ENCODE results near the gene PLPP3.

GRCh38 chr1:56509713-56510641 lies 69.4 kb downstream of the PLPP3 start:
- TF ChIP-seq, protein P1, sequence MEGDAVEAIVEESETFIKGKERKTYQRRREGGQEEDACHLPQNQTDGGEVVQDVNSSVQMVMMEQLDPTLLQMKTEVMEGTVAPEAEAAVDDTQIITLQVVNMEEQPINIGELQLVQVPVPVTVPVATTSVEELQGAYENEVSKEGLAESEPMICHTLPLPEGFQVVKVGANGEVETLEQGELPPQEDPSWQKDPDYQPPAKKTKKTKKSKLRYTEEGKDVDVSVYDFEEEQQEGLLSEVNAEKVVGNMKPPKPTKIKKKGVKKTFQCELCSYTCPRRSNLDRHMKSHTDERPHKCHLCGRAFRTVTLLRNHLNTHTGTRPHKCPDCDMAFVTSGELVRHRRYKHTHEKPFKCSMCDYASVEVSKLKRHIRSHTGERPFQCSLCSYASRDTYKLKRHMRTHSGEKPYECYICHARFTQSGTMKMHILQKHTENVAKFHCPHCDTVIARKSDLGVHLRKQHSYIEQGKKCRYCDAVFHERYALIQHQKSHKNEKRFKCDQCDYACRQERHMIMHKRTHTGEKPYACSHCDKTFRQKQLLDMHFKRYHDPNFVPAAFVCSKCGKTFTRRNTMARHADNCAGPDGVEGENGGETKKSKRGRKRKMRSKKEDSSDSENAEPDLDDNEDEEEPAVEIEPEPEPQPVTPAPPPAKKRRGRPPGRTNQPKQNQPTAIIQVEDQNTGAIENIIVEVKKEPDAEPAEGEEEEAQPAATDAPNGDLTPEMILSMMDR (conservative IDR thresholded peaks at IDR 0.05; ENCODE audit: low read depth in 2 of 2): no peak
- no peak for TF ChIP-seq EZH2 (IDR thresholded peaks at IDR 0.05; ENCODE audit: low read depth, unreplicated experiment)
- TF ChIP-seq POLR2AphosphoS5 (IDR thresholded peaks at IDR 0.05; ENCODE audit: low read depth): no peak; the same call in 1 of the 2 replicates
- TF ChIP-seq ZNF331 (CRISPR knock-in tag; IDR thresholded peaks at IDR 0.05; ENCODE audit: low read depth): no peak
- TF ChIP-seq, protein P2, sequence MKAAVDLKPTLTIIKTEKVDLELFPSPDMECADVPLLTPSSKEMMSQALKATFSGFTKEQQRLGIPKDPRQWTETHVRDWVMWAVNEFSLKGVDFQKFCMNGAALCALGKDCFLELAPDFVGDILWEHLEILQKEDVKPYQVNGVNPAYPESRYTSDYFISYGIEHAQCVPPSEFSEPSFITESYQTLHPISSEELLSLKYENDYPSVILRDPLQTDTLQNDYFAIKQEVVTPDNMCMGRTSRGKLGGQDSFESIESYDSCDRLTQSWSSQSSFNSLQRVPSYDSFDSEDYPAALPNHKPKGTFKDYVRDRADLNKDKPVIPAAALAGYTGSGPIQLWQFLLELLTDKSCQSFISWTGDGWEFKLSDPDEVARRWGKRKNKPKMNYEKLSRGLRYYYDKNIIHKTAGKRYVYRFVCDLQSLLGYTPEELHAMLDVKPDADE (IDR thresholded peaks at IDR 0.05): no peak
- no peak for TF ChIP-seq EZH2phosphoT487 (IDR thresholded peaks at IDR 0.05; ENCODE audit: unreplicated experiment)
- TF ChIP-seq, protein P3, sequence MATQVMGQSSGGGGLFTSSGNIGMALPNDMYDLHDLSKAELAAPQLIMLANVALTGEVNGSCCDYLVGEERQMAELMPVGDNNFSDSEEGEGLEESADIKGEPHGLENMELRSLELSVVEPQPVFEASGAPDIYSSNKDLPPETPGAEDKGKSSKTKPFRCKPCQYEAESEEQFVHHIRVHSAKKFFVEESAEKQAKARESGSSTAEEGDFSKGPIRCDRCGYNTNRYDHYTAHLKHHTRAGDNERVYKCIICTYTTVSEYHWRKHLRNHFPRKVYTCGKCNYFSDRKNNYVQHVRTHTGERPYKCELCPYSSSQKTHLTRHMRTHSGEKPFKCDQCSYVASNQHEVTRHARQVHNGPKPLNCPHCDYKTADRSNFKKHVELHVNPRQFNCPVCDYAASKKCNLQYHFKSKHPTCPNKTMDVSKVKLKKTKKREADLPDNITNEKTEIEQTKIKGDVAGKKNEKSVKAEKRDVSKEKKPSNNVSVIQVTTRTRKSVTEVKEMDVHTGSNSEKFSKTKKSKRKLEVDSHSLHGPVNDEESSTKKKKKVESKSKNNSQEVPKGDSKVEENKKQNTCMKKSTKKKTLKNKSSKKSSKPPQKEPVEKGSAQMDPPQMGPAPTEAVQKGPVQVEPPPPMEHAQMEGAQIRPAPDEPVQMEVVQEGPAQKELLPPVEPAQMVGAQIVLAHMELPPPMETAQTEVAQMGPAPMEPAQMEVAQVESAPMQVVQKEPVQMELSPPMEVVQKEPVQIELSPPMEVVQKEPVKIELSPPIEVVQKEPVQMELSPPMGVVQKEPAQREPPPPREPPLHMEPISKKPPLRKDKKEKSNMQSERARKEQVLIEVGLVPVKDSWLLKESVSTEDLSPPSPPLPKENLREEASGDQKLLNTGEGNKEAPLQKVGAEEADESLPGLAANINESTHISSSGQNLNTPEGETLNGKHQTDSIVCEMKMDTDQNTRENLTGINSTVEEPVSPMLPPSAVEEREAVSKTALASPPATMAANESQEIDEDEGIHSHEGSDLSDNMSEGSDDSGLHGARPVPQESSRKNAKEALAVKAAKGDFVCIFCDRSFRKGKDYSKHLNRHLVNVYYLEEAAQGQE (IDR thresholded peaks at IDR 0.05; ENCODE audit: unreplicated experiment): no peak
- TF ChIP-seq STAT1 (IDR thresholded peaks at IDR 0.05; ENCODE audit: unreplicated experiment): no peak
- no peak for TF ChIP-seq NANOG (IDR thresholded peaks at IDR 0.05; ENCODE audit: borderline replicate concordance)
- no peak for TF ChIP-seq ZNF114 (CRISPR knock-in tag; IDR thresholded peaks at IDR 0.05)
- no peak for TF ChIP-seq CREB1 (CRISPR knock-in tag; IDR thresholded peaks at IDR 0.05; ENCODE audit: low read depth)
- TF ChIP-seq JUNB (IDR thresholded peaks at IDR 0.05; ENCODE audit: unreplicated experiment): no peak
- no peak for TF ChIP-seq ZNF462 (CRISPR knock-in tag; IDR thresholded peaks at IDR 0.05)
